AG04450 (cell line): ENCODE measurements around the gene ZCCHC14. TPM values are rescaled to one million over a fixed set of nuclear protein-coding genes. Genes with fewer than 3 reads are reported as not detected.

Experiments
- CTCF ChIA-PET: fragments of 300-600, 350-600 bp; formaldehyde crosslinking; extraction: SDS; loops from one replicate; lab custom pipeline; 2022; ENCODE audit warnings: antibody characterized with exemption, inconsistent platforms; lab: Charles Lee
- POLR2A ChIA-PET: fragments of 350-600 bp; formaldehyde crosslinking; extraction: SDS; loops from one replicate; lab custom pipeline; 2021; ENCODE audit warnings: antibody characterized with exemption, inconsistent platforms; lab: Yijun Ruan, JAX
- DNase-seq: peaks from one replicate; pipeline ENCODE4 v3.0.0-alpha.2; 2011; ENCODE audit warnings: low read depth, low spot score
- H3K27ac ChIP-seq: one replicate; pipeline ENCODE4 v1.5.1; 2012; ENCODE audit warnings: low read depth, low read length, control low read depth
- H3K27me3 ChIP-seq: one replicate; pipeline ENCODE4 v1.6.0; 2012; ENCODE audit warnings: low read length; ENCODE audit not compliant: control insufficient read depth, insufficient read depth
- H3K4me3 ChIP-seq: 2 replicates; pipeline ENCODE4 v1.5.1; 2011; ENCODE audit warnings: mild to moderate bottlenecking, low read depth, low read length, control low read depth
- H3K9me3 ChIP-seq: 2 replicates; pipeline ENCODE4 v1.5.1; 2012; ENCODE audit warnings: low read length; ENCODE audit not compliant: control insufficient read depth, insufficient read depth
- polyA plus RNA-seq: library from polyadenylated mRNA; depleted of rRNA; stranded (reverse); fragments of >200 nt; gene quantifications from 2 replicates; pipeline ENCODE4 v1.2.3, GENCODE V29; 2011
- TF ChIP-seq, protein P1 (sequence below): IDR thresholded peaks from 2 replicates; pipeline ENCODE4 v1.5.1; 2011; ENCODE audit warnings: low read depth, low read length, control low read depth, inconsistent platforms

The ZCCHC14 gene
- polyA plus RNA-seq, 1 experiment, result 6.2 TPM

DNA sequence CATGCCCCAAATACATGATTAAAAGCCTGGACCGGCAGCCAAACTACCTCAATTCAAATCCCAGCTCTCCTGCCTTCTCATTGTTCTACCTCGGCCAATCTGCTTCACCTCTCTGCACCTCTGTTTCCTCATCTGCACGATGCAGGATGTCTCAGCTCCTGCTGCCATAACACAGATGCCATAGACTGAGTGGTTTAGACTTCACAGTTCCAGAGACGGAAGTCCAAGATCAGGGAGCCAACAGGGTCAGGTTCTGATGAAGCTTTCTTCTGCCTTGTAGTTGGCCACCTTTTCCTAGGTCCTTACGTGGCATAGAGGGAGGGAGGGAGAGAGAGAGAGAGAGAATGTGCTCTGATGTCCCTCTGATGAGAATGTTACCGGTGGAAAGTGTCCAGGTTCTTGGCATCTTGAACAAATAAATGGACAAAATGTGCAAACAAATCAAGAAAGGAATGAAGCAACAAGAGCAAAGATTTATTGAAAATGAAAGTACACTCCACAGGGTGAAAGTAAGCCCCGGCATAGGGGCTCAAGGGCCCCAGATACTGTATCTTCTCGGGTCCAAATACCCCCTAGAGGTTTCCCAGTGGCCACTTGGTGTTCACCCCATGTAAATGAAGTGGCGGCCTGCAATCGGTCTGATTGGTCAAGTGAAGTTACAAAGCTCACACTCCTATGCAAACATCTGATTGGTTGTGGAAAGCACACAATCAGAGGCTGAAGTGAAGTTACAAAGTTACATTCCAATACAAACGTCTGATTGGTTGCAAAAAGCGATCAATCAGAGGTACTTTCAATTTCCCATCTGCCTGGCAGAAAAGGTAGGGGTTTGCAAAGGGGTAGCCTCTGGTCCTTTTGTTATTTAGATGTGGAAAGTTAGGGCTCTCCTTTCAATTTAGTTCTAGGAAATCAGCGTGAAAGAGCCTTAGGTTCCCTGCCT, 43.3 kb upstream of the ZCCHC14 start:
- H3K9me3 ChIP-seq, result peaks cover 35% of the 10 kb centered on the region
- DNase-seq, result no peak
- POLR2A ChIA-PET, result no interaction called here
- TF ChIP-seq, protein P1, sequence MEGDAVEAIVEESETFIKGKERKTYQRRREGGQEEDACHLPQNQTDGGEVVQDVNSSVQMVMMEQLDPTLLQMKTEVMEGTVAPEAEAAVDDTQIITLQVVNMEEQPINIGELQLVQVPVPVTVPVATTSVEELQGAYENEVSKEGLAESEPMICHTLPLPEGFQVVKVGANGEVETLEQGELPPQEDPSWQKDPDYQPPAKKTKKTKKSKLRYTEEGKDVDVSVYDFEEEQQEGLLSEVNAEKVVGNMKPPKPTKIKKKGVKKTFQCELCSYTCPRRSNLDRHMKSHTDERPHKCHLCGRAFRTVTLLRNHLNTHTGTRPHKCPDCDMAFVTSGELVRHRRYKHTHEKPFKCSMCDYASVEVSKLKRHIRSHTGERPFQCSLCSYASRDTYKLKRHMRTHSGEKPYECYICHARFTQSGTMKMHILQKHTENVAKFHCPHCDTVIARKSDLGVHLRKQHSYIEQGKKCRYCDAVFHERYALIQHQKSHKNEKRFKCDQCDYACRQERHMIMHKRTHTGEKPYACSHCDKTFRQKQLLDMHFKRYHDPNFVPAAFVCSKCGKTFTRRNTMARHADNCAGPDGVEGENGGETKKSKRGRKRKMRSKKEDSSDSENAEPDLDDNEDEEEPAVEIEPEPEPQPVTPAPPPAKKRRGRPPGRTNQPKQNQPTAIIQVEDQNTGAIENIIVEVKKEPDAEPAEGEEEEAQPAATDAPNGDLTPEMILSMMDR, result no peak
- no peak overlapping the region for H3K4me3 ChIP-seq
- H3K27ac ChIP-seq, result no peak overlapping the region
- peaks cover 18% of the 10 kb centered on the region for H3K27me3 ChIP-seq
- CTCF ChIA-PET, result no interaction called here

DNA sequence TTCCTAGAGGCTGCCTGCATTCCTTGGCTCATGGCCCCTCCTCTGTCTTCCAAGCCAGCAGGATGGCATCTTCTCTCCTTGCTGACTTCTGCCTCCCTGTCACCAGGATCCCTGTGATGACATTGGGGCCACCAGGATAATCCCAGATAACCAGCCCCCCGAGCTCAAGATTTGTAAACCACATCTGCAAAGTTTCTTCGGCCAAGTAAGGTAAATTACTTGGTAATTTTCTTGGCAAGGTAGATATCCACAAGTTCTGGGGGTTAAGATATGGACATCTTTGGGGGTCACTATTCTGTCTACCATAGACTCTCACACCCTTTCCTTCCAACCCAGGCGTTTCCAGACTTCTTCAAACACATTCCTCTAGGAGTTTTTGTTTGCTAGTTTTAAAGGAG, 42.6 kb upstream of the ZCCHC14 start:
- TF ChIP-seq, protein P1, result no peak
- Histone ChIP-seq H3K9me3 (peaks cover 39% of the 10 kb centered on the region), H3K27me3 (peaks cover 17% of the 10 kb centered on the region), H3K4me3 (no peak overlapping the region), H3K27ac (no peak overlapping the region)
- ChIA-PET POLR2A (no interaction called here), CTCF (no interaction called here)
- no peak for DNase-seq

DNA sequence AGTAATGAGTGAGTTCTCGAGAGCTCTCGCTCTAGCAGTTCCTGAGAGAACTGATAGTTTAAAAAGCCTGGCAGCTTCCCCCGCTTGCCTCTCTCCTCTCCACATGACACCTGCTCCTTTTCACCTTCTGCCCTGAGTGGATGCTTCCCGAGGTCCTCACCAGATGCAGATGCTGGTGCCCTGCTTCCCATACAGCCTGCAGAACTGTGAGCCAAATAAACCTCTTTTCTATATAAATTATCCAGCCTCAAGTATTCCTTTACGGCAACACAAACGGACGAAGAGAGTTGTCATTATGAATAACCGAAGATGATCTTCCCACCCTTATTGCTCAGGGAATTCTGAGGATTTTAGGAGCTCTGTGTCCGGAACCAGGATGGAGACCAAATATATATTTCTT, 41.9 kb upstream of the ZCCHC14 start:
- no peak for DNase-seq
- ChIA-PET CTCF (no interaction called here), POLR2A (no interaction called here)
- no peak overlapping the region for H3K27ac ChIP-seq
- H3K27me3 ChIP-seq, result peaks cover 12% of the 10 kb centered on the region
- H3K4me3 ChIP-seq, result no peak overlapping the region
- TF ChIP-seq, protein P1, result no peak
- peaks cover 42% of the 10 kb centered on the region for H3K9me3 ChIP-seq

DNA sequence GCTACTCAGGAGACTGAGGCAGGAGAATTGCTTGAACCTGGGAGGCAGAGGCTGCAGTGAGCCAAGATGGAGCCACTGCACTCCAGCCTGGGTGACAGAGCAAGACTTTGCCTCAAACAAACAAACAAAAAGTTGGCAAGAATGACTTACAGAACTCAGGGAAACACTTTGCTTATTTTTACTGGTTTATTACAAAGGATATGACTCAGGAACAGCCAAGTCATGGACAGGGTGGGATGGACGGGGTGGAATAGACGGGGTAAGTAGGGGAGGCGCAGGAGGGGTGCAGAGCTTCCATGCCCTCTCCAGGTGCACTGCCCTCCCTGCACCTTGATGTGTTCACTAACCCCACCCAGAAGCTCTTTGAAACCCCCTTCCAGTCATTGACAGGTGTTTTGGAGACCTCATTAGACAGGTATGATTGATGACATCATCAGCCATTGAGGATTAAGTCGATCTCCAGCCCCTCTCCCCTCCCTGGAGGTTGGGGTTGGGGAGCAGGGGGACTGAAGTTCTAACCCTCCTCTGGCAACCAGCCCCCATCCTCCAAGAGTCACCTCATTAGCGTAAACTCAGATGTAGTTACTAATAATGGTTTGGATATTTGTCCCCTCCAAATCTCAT, 41.3 kb upstream of the ZCCHC14 start:
- ChIA-PET POLR2A (no interaction called here), CTCF (no interaction called here)
- TF ChIP-seq, protein P1, result no peak

DNA sequence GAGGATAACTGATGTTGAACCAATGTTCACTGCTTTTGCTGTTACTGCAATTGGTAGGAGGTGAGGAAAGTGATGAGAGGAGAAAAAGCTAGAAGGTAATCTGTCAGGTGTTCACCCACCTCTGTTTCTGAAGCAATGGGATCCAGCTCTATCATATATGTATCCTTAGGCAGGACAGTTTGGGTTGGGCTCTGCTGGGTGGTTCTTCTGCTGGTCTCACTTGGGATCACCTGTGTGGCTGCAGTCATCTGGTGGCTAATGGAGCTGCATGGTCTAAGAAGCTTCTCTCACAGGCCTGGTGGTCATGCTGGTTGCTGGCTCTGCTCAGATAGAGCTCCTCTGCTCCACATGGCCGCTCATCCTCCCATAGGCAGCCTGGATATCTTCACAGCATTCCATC, 40.2 kb upstream of the ZCCHC14 start:
- TF ChIP-seq, protein P1, result no peak
- CTCF ChIA-PET, result no interaction called here
- no peak overlapping the region for H3K4me3 ChIP-seq
- no peak overlapping the region for H3K27ac ChIP-seq
- POLR2A ChIA-PET, result no interaction called here
- H3K27me3 ChIP-seq, result peaks cover 7% of the 10 kb centered on the region
- H3K9me3 ChIP-seq, result peaks cover 52% of the 10 kb centered on the region
- no peak for DNase-seq

More for the DNA sequence above, 41.3 kb upstream of the ZCCHC14 start:
- H3K27me3 ChIP-seq, result peaks cover 10% of the 10 kb centered on the region
- peaks cover 48% of the 10 kb centered on the region for H3K9me3 ChIP-seq
- no peak for DNase-seq
- H3K4me3 ChIP-seq, result no peak overlapping the region
- no peak overlapping the region for H3K27ac ChIP-seq
